Liver (tissue), 3 donors: ENCODE measurements around the gene SLC12A9.

Experiments used
- ATF3 ChIP-seq: IDR thresholded peaks from 2 replicates; pipeline ENCODE4 v1.6.1; 2016; ENCODE audit warnings: antibody characterized with exemption
- CTCF ChIP-seq: fragments of 150-350 bp; IDR thresholded peaks from 2 replicates; pipeline ENCODE4 v1.5.1; 2017; ENCODE audit warnings: improper control_type of control experiment, low read depth, low read length; ENCODE audit not compliant: missing input control
- EGR1 ChIP-seq, 2 donors: IDR thresholded peaks; 2 replicates each; pipeline ENCODE4 v1.6.1; 2016 to 2018; ENCODE audit warnings: antibody characterized with exemption in 2 of 2, low read depth in 2 of 2
- FOXA1 ChIP-seq: IDR thresholded peaks from 2 replicates; pipeline ENCODE4 v1.6.1; 2016; ENCODE audit warnings: antibody characterized with exemption
- HNF4G ChIP-seq: IDR thresholded peaks from 2 replicates; pipeline ENCODE4 v1.6.1; 2016; ENCODE audit warnings: antibody characterized with exemption
- RAD21 ChIP-seq, 2 donors: IDR thresholded peaks; 2 replicates each; pipeline ENCODE4 v1.6.1; 2016; ENCODE audit warnings: antibody characterized with exemption in 2 of 2, mild to moderate bottlenecking in 2 of 2
- SP1 ChIP-seq: IDR thresholded peaks from 2 replicates; pipeline ENCODE4 v1.6.1; 2018; ENCODE audit warnings: antibody characterized with exemption, mild to moderate bottlenecking
- TAF1 ChIP-seq: conservative IDR thresholded peaks from 2 replicates; pipeline ENCODE4 v1.6.1; 2016; ENCODE audit warnings: antibody characterized with exemption, mild to moderate bottlenecking
- YY1 ChIP-seq: IDR thresholded peaks from 2 replicates; pipeline ENCODE4 v1.6.1; 2016; ENCODE audit warnings: antibody characterized with exemption, mild to moderate bottlenecking
- donor health status: healthy.
- donor health status: healthy.

- TF ChIP-seq CTCF (no peak), TAF1 (no peak), EGR1 (IDR thresholded peaks at IDR 0.05; ENCODE audit: low read depth in 2 of 2) (no peak), SP1 (no peak), RAD21 (IDR thresholded peaks at IDR 0.05) (no peak), ATF3 (no peak), HNF4G (no peak), FOXA1 (no peak), YY1 (no peak)
Measured at GRCh38 chr7:100890653-100891567, 38.4 kb downstream of the SLC12A9 start.
